Measurements from ENCODE around the gene SHC2.
"Not testable (repeated sequence)": the region's sequence is repeated elsewhere in the genome, so short reads cannot be mapped to it uniquely, and the experiment has no call there.

GRCh38 chr19:380618-381219 lies 80.1 kb downstream of the SHC2 start:
- not testable (repeated sequence) for TF ChIP-seq CTCF (IDR thresholded peaks at IDR 0.05; ENCODE audit: insufficient read depth, low read depth, low read length); EZH2 (IDR thresholded peaks at IDR 0.05; ENCODE audit: insufficient read depth, low read length)
